Measurements from ENCODE around the gene MRPL34.
A peak's percentile ranks its signal among the peaks of the same experiment; 100 is the strongest.
"Not testable (repeated sequence)": the region's sequence is repeated elsewhere in the genome, so short reads cannot be mapped to it uniquely, and the experiment has no call there.

Gene MRPL34

DNA sequence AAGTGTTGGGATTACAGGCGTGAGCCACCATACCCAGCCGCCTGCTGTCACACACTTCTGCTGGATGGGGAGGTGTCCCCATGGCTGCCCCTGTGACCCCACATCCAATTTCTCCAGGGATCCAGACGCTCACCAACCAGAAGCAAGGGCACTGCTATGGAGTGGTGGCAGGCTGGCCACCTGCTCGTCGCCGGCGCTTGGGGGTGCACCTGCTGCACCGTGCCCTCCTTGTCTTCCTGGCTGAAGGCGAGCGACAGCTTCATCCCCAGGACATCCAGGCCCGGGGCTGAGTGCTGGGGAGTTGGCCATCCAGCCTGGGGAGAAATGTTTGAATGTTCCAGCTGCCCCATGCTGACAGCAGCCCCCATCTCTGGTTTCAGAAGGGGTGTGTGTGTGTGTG is 19.4 kb upstream of the MRPL34 start:
- FAIRE-seq: no peak

DNA sequence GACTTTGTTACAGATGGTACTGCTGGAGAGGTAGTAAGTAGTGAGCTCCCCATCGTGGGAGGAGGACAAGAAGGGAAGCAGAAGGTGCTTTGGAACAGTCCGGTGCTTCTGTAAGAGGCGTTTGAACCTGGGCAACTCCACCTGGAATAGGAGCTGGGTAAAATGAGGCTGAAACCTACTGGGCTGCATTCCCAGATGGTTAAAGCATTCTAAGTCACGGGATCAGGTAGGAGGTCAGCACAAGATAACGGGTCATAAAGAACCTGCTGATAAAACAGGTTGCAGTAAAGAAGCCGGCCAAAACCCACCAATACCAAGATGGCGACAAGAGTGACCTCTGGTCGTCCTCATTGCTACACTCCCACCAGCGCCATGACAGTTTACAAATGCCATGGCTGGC is 18.9 kb upstream of the MRPL34 start:
- no peak for FAIRE-seq

DNA sequence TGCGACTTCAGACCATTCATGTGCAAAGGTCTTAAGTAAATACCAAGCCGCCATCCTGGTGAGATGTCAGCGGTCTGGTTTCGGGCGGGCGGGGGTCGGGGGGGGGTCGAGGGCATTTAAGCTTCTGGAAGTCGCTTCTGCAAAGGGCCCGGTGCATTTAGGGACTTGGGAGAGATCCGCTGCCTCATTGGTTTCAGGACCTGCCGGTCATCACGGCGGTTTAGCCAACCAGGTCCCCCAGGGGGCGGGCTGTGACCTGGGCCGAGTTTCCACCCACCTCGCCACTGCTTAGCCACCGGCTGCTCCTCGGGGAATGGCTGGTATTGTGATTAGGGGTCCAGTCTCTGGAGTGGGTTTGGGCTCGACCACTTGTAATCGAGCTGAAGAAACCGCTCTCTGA is 16.2 kb upstream of the MRPL34 start:
- no peak for FAIRE-seq

DNA sequence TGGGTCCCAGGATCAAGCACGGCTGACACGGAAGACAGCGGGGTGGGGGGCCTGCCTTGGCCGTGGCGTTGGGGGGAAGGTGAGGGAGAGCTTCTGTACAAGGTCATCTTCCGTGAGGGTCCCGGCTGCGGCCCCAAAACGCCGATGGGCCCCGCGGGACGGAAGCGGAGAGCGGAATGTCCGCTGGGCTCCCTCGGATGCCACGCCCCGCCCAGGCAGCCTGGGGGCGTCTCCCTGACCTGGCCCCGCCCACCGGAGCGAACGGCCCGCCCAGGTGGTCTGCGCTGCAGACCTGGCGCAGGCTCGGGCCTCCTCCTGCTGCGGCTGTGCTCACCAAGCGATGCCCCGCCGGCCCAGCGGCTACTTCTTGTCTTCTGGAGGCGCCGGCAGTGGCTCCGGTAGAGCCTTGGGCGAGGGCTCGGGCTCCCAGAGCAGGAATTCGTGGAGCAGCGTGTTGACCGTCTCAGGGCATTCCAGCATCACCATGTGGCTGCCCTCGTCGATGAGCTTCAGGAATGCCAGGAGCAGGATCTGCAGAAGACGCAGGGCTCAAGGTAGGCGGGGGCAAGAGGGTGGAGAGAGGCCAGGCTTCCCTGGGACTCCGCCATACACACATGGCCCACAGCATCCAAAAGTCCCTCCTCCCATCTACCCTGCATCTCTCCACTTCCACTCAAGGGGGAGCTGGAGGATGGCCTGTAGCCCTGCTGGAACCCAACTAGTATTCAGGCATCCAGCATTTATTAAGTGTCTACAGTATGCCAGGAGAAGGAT is 13.2 kb upstream of the MRPL34 start:
- no peak for FAIRE-seq

DNA sequence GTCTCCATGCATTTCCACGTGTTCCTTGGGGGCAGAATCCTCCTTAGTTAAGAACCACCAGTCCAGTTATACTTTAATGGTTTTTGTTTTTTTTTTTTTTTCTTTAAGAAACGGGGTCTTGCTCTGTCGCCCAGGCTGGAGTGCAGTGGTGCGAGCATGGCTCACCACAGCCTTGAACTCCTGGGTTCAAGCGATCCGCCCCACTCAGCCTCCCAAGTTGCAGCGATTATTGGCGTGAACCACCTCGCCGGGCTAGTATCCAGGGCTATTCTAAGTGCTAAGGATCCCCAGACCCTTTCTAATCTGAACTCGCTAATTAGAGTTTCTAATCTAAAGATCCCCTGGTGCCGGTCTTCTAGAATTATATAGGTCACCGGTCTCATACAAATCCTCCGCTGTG is 12.1 kb upstream of the MRPL34 start:
- FAIRE-seq: no peak

DNA sequence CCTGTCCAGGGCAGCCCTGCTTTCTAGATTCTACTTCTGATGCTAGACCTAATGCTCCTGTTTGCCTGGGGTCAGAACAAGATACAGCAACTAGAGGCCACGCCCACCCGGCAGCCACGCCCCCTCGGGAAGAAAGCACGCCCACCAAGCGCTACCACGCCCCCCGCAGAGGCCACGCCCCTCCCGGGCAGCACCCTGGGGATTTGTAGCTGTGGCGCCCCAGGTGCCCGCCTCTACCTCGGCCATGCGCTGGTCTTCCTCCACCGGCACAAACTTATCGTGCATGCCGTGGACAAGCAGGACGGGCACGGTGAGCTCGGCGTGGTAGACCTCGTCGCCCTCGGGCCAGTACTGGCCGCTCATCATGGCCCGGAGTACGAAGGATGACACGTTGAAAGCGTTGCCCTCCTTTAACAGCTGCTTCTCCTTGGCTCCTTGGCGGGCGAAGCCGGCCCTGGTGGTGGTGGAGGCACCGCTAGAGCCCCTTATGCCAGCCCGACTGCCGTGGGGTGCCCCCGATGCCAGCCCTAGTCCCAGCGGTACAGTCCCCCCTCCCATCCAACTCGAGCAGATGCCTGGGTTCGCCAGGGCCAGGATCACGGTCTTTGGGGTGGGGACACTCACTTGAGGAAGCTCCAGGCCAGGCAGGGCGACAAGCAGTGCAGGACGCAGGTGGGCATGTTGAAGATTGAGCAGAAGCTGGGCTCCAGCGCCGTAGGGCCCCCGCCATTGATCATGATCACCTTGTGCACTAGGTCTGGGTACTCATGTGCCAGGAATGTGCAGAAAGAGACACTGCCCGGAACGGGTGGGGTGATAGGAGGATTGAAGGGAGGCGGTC is 11.4 kb upstream of the MRPL34 start:
- no peak for FAIRE-seq

DNA sequence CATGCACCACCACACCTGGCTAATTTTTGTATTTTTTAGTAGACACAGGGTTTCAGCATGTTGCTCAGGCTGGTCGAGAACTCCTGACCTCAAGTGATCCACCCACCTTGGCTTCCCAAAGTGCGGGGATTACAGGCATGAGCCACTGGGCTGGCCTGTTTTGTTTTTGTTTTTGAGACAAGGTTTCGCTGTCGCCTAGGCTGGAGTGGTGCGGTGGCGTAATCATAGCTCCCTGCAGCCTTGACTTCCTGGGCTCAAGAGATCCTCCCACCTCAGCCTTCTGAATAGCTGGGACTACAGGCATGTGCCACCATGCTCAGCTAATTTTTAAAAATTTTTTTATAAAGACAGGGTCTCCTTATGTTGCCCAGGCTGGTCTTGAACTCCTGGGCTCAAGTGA is 10.1 kb upstream of the MRPL34 start:
- not testable (repeated sequence) for FAIRE-seq

DNA sequence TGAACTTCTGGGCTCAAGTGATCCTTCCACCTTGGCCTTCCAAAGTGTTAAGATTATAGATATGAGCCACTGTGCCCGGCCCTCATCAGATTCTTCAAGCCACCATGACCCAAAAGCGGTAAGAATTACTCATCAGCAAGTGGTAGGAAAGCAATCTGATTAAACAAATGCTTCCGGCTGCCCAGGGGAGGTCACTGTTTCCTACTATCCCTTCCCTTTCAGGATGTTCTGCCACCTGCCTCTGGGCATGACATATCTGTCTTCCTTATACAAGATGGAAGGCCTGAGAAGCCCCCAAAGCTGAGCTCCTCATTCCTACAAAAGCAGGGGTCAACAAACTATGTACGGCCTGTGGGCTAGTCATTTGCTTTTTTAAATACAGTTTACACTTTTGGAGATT is 9.4 kb upstream of the MRPL34 start:
- FAIRE-seq: no peak

DNA sequence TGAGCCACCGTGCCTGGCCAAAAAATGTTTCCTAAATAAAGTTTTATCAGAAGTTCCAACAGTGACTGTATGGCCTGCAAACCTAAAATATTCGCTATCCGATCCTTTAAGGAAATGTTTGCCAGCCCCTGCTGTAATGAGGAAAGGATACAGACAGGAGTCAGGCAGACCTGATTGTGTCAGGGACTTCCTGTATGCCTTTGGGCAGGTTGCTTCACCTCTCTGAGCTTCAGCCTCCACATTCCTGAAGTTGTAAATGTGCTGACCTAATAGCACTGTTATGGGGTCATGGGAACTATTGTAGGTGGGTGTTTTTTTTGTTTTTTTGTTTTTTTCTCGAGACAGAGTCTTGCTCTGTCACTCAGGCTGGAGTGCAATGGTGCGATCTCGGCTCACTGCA is 8.7 kb upstream of the MRPL34 start:
- FAIRE-seq: no peak

DNA sequence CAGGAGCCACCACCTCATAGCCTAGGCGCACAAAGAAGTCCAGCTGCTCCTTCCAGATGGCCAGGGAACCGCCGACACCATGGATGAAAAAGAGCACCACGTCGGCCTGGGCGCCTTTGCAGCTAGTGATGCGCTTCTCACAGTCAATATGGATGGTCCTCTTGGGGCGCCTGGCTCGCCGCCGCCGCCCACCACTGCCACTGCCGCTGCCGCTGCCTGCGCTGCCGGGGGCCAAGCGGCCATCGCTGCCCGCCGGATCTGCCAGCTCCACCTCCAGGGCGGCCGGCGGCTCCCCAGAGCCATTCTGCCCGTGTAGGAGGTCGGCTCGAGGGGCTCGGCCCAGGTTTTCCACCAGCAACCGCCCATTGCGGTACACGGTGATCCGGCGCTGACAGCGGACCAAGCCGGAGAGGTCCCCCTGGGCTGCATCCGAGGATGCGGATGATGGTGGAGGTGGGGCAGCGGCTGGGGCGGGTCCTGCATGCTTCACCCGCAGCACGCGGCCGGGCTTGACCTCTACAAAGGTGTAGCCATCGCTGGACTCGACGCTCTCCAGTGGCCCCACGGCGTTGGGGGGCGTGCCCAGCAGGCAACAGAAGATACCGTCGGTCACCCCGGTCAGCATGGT is 4.6 kb upstream of the MRPL34 start:
- no peak for FAIRE-seq

DNA sequence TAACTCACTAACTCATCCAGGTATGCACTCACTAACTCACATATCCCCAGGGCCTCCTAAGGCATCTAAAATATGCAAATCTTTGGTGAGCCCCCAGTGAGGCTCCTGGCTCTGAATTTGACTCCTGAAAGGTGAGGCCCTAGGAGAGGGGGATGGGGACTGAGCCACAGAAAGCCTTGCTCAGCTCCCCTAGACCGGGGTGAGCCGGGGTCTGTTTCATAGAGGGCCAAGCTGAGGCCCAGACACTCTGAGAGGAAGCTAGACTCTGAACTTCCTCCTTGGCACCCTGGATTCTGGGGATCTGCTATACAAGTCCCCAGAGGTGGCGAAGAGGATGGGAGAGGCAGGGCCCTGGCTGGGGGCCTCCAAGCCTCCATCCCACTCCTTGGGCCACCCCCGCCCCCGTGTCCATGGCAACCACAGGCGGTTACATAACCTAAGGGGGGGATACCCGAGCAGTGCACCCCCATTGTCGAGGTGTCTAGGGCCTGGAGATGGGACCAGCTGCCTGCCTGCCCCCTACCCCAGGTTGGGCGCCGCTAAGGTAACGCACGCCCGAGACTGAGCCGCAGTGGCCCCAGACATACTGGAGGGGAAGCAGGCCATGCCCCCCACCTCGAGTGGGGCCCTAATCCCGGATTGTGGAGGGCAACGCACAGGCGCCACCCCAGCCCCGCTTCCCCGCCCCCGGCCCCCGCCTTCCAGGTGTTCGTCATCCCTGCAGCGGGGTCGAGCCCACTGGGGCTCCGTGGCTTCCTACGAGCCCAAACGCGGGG is 3.1 kb upstream of the MRPL34 start:
- no peak for FAIRE-seq

DNA sequence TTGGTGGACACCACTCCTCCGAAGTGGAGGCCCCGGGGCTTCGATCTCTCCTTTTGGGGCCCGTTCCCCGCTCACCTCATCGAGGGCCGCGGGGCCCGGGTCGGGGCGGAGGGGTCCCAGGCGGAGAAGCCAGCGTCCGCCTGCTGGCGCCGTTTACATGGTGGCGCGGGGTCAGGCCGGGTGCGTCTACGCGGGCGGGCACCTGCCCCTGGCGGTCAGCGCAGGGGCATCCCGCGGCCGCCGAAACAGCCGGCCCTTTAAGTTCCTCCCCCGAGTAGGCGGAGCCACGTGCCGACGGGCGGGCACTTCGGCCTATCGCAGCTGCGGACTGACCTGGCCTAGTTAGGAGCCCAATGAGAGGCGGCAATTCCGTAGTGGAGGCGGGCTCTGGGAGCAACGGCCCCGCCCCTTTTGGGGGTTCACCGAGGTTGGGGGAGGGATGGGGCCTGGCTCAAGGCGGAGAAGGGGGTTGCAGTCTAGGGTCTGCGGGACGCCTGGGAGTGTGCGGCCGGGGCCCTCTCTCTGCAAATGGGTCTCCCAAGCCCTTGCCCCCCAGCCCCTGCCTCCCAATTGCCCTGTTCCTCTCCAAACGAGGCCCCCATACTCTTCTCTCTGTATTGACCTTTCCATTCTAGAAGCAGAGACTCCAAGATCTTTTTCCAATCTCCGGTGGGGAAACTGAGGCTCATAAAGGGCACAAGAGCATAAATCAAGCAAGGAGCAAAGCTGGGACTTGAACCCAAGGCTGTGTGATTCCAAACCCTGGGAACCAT is 2.3 kb upstream of the MRPL34 start, which contains the start of gene ABHD8:
Gene ABHD8, minus strand, starts transcription at position 259 of the 773 bp plus-strand sequence. CDS start 1,809 bp downstream, outside the sequence.
- no peak for FAIRE-seq

DNA sequence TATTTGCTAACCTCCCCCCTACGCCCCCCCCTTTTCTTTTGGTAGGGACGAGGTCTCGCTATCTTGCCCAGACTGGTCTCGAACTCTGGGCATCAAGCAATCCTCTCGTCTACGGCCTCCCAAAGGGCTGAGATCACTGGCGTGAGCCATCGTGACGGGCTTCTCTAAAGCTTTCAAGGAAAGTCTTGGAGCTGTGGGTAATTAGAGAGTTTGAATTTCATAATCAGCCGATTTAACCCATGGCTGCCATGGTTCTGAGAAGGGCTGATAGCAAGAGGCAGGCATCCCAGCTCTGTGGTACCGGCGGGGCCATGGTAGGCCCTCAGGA is 1.8 kb upstream of the MRPL34 start:
- FAIRE-seq: no peak

DNA sequence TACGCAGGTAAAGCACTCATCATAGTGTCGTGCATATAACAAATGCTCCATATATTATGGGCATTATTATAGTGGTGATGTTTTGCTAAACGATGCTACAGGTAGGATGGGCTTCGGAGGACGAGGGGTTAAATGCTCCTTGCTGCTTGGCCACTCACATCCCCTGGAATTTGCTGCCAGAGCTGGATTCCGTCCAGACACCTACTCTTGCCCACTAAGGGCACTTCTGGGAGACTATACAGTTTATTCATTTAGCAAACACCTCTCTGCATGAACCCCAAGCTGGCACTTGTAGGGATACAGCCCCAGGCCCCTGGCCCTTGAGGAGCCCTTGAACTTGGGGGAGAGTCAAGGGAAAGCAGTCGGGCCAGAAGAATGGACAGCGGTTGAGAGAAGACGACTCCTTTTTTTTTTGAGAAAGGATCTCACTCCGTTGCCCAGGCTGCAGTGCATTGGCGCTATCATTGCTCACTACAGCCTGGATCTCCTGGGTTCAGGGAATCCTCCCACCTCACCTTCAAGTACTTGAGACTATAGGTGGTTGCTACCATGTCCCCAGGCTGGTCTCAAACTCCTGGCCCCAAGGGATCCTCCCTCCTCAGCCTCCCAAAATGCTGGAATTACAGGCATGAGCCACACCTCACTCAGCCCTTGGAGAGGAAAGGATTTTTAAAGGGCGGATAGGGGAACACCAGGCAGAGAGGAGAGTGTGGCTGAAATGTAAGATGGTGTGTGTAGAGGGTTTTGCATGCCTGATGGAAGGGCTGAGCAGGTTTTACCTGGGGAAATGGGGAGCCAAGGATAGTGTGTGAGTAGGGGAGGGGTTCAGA is 1.1 kb upstream of the MRPL34 start:
- no peak for FAIRE-seq

DNA sequence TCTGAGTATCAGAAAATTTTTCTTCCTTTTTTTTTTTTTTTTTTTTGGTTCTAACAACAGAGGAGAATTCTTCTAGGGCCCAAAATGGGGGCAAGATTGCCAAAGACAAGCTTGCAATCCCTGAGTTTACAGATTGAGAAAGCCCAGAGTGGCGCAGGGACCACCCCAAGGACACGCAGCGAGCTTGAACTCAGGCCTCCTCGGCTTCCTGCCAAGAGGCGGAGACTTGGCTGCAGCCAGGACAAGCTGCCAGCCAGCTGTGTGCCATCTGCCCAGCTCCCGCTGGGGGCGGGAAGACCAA is 506 bp upstream of the MRPL34 start:
- FAIRE-seq: no peak

DNA sequence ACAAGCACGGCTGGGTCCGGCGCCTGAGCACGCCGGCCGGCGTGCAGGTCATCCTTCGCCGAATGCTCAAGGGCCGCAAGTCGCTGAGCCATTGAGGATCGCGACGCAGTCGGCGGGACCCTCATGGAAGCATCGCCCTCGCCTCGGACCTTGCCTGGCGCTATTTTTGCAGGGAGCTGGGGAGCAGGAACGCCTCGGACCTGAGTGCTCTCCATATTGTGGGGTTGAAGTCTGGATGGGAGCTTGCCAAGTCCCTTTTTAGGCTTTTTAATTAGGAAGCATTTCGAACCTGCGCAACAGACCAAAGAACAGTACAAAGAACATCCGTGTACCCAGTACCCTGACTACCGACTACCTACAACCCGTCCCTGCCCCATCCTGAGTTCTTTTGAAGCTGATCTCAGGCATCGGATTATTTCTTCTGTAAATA is 628 bp downstream of the MRPL34 start:
- no peak for FAIRE-seq

DNA sequence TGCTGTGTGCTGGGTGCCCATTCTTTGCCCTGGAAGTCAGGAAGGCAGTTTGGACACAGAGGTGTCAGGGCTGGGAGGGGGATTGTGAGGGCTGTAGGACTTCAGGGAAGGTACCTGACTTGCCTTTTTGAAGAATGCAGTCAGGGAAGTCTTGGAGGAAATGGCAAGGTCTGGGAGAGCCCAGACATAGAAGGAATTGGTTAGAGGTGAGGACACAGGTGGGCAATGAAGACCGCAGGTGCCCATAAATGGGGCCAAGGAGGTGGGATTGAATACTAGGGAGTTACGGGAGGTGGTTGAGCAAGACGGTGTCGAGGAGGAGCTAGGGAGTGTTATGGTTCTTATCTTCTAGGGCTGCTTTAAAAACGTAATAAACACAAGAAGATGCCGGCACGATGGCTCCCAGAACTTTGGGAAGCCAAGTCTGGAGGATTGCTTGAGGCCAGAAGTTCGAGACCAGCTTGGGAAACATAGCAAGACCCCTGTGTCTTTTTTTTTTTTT is 2.3 kb downstream of the MRPL34 start:
- no peak for FAIRE-seq

DNA sequence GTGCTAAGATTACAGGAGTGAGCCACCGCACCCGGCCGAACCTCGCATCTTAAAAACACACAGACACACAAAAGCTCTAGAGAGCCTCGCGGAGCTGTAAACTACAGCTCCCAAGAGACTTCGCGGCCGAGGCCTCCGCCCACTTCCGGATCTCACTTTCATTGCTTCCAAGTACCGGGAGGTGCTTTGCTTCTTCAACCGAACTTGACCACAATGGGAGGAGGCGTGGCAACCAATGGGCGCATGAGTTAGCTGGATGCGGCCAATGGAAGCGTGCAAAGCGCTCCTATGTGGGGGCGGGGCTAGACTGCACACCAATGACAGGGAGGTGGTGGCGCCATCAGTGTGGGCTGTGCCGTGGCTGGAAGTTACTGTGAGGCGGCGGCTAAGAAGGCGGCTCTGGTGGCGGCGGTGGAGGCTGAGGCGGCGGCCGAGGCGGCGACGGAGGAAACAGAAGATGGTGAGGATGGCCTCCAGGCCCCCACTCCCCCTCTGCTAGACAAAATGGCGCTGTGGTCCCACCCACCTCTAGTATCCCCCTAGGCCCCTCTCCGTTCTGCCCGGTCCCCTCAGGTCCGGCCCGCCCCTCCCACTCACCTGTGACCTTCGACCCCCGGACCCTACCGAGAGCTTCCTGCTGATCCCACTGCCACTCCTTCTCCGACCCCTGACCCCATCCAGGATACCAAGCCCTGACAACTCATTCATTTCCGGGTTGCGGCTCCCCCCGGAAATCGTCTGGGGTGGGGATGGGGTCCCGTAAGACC is 3.7 kb downstream of the MRPL34 start, which contains the start of gene DDA1:
Gene DDA1, plus strand, starts transcription at position 366 of the 767 bp plus-strand sequence. Its CDS starts 92 bp downstream, at position 458.
- peak; percentile 98 for FAIRE-seq

DNA sequence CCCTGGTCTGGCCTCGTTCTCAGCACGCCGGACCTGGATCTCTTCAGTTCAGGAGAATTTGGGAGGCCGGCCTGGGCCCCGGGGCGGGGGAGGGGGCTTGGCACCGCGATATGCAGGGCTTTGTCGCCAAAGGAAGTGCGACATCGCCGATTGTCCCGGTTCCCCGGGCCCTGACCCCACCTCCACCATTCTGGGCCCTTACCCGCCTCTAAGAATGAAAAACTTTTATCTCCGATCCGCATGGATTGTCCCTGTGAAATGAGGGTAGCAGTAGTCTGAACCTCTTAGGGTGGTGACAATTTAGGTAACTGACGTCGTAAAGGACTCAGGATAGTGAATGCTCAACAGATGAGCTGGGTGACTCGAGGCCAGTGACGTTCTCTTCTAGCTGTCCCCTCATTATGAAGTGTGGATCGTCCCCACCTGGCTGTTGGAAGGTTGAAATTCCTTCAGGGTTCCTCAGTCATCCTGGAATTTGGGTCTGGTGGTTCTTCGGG is 4.3 kb downstream of the MRPL34 start:
- FAIRE-seq: no peak

Measured in colon (tissue), 2 donors.